Measurements from ENCODE around the gene CARMIL3.

CARMIL3 gene

DNA sequence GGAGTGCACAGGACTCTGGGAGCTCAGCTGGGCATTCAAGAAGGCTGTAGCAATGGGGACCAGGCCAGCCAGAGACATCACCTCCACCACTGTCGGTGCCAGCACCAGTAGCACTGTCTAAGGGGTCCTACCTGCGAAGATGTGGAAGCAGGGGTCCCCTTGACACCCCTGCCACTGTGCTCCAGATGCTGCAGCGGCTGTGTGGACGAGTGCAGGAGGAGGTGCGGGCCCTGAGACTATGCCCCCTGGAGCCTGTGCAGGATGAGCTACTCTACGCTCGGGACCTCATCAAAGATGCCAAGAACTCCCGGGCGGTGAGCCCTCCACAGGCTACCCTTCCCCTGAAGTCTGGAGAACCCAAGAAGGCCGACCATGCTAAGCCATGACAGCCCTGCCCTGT is 8.6 kb downstream of the CARMIL3 start:
- DNase-seq: no peak
- H3K4me1 ChIP-seq (ENCODE audit: control insufficient read depth, insufficient read depth, low read depth, low read length): peaks cover 5% of the 10 kb centered on the region
- H3K14ac ChIP-seq (ENCODE audit: low read length in 2 of 2): peak overlapping the region in 1 of 2 experiments; percentile 31
- no peak overlapping the region for H3K4me3 ChIP-seq (ENCODE audit: insufficient read depth in 1 of 2, low read depth in 1 of 2, low read length in 2 of 2)
- no peaks in the 10 kb centered on the region for H3K36me3 ChIP-seq (ENCODE audit: control insufficient read depth in 1 of 2, insufficient read depth in 2 of 2, low read depth in 1 of 2, low read length in 2 of 2)
- no peak overlapping the region for H3K9ac ChIP-seq (ENCODE audit: low read length)
- H2BK5ac ChIP-seq (ENCODE audit: low read depth, low read length, poor library complexity, severe bottlenecking): no peak overlapping the region
- peaks cover 54 to 77% of the 10 kb centered on the region in 2 experiments for H3K27me3 ChIP-seq (ENCODE audit: control insufficient read depth in 1 of 2, insufficient read depth in 1 of 2, low read length in 2 of 2)
- H3K18ac ChIP-seq (ENCODE audit: low read depth in 1 of 2, low read length in 2 of 2): no peak overlapping the region
- H3K27ac ChIP-seq (ENCODE audit: low read length, poor library complexity, severe bottlenecking): no peak overlapping the region
- no peaks in the 10 kb centered on the region for H3K9me3 ChIP-seq (ENCODE audit: control insufficient read depth, low read length)
- H3K4me2 ChIP-seq (ENCODE audit: low read length, poor library complexity, severe bottlenecking): no peak overlapping the region
- 81% methylated on average over 10 of the region's 10 CpGs for WGBS
- no peak overlapping the region for H2BK120ac ChIP-seq (ENCODE audit: low read depth, low read length)
- H2AK5ac ChIP-seq (ENCODE audit: low read length, severe bottlenecking): no peak overlapping the region
- H2BK12ac ChIP-seq (ENCODE audit: low read length in 2 of 2): no peak overlapping the region
- H3K4ac ChIP-seq (ENCODE audit: low read depth in 1 of 2, low read length in 2 of 2): no peak overlapping the region
- no peak overlapping the region for H3K23ac ChIP-seq (ENCODE audit: low read length in 2 of 2)
- H3K79me1 ChIP-seq (replicated peaks; ENCODE audit: low read length, poor library complexity, severe bottlenecking): no peaks in the 10 kb centered on the region
- H2AFZ ChIP-seq (ENCODE audit: low read depth, low read length): no peak overlapping the region
- H2BK15ac ChIP-seq (ENCODE audit: low read depth, poor library complexity, severe bottlenecking): peak overlapping the region; percentile 12
- H4K8ac ChIP-seq (ENCODE audit: low read length): no peak overlapping the region
- no peak overlapping the region for H4K91ac ChIP-seq (ENCODE audit: low read length)

DNA sequence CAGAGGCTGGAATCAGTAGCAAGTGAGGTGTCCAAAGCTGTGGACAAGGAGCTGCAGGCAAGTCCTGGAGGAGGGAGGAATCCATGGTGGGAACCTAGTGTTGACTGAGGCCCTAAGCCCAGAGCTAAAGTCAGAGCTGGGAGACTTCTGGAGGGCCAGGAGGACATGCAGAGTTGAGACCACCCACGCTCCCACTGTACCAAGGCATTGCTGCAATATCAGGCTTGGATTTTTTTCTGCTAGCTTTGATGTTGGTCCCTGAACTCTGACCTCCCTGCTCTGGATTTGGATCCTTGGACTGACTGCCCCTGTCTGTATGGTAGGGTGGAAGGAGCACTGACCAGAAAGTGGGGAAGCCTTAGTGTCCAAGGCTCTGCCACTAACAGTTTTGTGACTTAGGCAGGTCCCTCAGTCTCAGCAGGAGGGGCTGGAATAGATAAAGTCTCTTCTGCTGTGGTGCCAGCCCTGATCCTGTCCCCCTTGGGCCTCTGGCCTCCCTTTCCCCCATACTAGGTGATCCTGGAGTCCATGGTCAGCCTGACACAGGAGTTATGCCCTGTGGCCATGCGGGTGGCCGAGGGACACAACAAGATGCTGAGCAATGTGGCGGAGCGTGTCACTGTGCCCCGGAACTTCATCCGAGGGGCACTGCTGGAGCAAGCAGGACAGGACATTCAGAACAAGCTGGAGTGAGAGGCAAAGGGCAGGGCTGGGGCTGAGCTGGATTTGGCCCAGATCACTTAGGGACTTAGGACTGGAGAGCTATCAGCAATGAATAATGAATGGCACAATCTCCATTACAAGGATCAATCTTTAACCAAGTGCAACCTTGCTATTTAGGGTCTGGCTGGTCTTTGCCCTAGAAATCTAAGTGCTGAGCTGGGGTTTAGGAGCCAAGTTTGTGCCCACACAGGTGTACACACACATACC is 9.4 kb downstream of the CARMIL3 start:
- H3K4ac ChIP-seq (ENCODE audit: low read depth in 1 of 2, low read length in 2 of 2): no peak overlapping the region
- peaks cover 53 to 71% of the 10 kb centered on the region in 2 experiments for H3K27me3 ChIP-seq (ENCODE audit: control insufficient read depth in 1 of 2, insufficient read depth in 1 of 2, low read length in 2 of 2)
- H4K8ac ChIP-seq (ENCODE audit: low read length): no peak overlapping the region
- no peak overlapping the region for H4K91ac ChIP-seq (ENCODE audit: low read length)
- H3K9ac ChIP-seq (ENCODE audit: low read length): no peak overlapping the region
- H3K4me2 ChIP-seq (ENCODE audit: low read length, poor library complexity, severe bottlenecking): no peak overlapping the region
- no peak overlapping the region for H3K23ac ChIP-seq (ENCODE audit: low read length in 2 of 2)
- WGBS: 92% methylated on average over 7 of the region's 7 CpGs
- no peak for DNase-seq
- no peak overlapping the region for H3K27ac ChIP-seq (ENCODE audit: low read length, poor library complexity, severe bottlenecking)
- H2BK120ac ChIP-seq (ENCODE audit: low read depth, low read length): no peak overlapping the region
- H3K9me3 ChIP-seq (ENCODE audit: control insufficient read depth, low read length): no peaks in the 10 kb centered on the region
- H2BK15ac ChIP-seq (ENCODE audit: low read depth, poor library complexity, severe bottlenecking): peak overlapping the region; percentile 12
- H2AK5ac ChIP-seq (ENCODE audit: low read length, severe bottlenecking): no peak overlapping the region
- H3K14ac ChIP-seq (ENCODE audit: low read length in 2 of 2): peak overlapping the region in 1 of 2 experiments; percentile 18
- H2AFZ ChIP-seq (ENCODE audit: low read depth, low read length): no peak overlapping the region
- no peak overlapping the region for H2BK5ac ChIP-seq (ENCODE audit: low read depth, low read length, poor library complexity, severe bottlenecking)
- peaks cover 5% of the 10 kb centered on the region for H3K4me1 ChIP-seq (ENCODE audit: control insufficient read depth, insufficient read depth, low read depth, low read length)
- no peak overlapping the region for H3K18ac ChIP-seq (ENCODE audit: low read depth in 1 of 2, low read length in 2 of 2)
- H3K79me1 ChIP-seq (replicated peaks; ENCODE audit: low read length, poor library complexity, severe bottlenecking): no peaks in the 10 kb centered on the region
- no peak overlapping the region for H2BK12ac ChIP-seq (ENCODE audit: low read length in 2 of 2)
- H3K36me3 ChIP-seq (ENCODE audit: control insufficient read depth in 1 of 2, insufficient read depth in 2 of 2, low read depth in 1 of 2, low read length in 2 of 2): no peaks in the 10 kb centered on the region
- H3K4me3 ChIP-seq (ENCODE audit: insufficient read depth in 1 of 2, low read depth in 1 of 2, low read length in 2 of 2): no peak overlapping the region

DNA sequence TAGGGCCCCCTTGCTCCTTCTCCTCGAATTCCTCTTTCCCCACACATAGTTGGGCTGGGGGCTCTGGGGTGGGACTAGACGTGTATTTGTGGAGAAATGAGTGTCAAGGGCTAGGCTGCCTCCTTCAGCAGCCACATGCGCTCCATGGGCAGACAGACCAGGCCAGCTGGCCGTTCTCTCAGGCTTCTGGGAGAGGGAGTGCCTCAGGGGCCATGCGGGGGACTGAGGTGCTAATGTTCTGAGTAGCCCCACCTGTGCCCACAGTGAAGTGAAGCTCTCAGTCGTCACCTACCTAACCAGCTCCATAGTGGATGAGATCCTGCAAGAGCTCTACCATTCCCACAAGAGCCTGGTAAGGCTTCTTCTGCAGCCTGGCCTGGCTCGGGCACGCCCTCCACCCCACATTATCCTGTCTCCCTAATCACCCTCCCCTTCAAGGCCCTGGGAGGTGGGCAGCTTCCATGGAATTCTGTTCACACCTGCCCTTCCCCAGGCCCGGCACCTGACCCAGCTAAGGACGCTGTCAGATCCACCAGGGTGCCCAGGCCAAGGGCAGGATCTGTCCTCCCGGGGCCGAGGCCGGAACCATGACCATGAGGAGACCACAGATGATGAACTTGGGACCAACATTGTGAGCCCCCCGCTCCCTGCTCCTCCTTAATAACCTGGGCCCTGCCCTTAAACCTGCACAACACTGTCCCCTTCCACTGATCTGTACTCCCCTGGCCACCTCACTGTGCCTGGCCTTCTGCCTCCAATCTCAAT is 10.6 kb downstream of the CARMIL3 start:
- no peak overlapping the region for H3K18ac ChIP-seq (ENCODE audit: low read depth in 1 of 2, low read length in 2 of 2)

DNA sequence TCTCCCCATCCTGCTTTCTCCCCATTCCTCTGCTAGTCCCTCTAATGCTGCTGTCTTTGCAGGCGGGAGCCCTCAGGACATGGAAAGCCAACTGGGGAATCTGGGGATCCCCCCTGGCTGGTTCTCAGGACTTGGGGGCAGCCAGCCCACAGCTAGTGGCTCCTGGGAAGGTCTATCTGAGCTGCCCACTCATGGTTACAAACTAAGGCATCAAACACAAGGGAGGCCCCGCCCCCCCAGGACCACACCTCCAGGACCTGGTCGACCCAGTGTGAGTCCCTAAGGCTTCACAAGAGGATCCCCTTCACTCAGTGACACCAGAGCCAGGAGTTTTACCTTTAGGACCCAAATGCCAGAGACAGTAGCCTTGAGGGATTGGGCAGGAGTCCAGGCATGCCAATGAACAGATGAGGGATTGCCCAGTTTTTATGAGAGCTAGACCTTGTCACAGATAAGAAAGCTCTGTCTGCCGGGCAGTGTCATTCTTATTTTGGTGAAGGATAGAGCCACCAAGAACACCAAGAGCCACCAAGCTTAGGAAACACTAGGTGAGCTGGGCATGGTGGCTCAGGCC is 11.5 kb downstream of the CARMIL3 start:
- H4K91ac ChIP-seq (ENCODE audit: low read length): no peak overlapping the region
- H2AFZ ChIP-seq (ENCODE audit: low read depth, low read length): no peak overlapping the region
- DNase-seq: no peak
- no peak overlapping the region for H2BK5ac ChIP-seq (ENCODE audit: low read depth, low read length, poor library complexity, severe bottlenecking)
- H3K23ac ChIP-seq (ENCODE audit: low read length in 2 of 2): no peak overlapping the region
- H3K36me3 ChIP-seq (ENCODE audit: control insufficient read depth in 1 of 2, insufficient read depth in 2 of 2, low read depth in 1 of 2, low read length in 2 of 2): no peaks in the 10 kb centered on the region
- H4K8ac ChIP-seq (ENCODE audit: low read length): no peak overlapping the region
- 82% methylated on average over 4 of the region's 4 CpGs for WGBS
- no peaks in the 10 kb centered on the region for H3K79me1 ChIP-seq (replicated peaks; ENCODE audit: low read length, poor library complexity, severe bottlenecking)
- peaks cover 47 to 61% of the 10 kb centered on the region in 2 experiments for H3K27me3 ChIP-seq (ENCODE audit: control insufficient read depth in 1 of 2, insufficient read depth in 1 of 2, low read length in 2 of 2)
- no peak overlapping the region for H3K4ac ChIP-seq (ENCODE audit: low read depth in 1 of 2, low read length in 2 of 2)
- no peak overlapping the region for H2BK15ac ChIP-seq (ENCODE audit: low read depth, poor library complexity, severe bottlenecking)
- no peak overlapping the region for H2BK12ac ChIP-seq (ENCODE audit: low read length in 2 of 2)
- no peak overlapping the region for H3K4me2 ChIP-seq (ENCODE audit: low read length, poor library complexity, severe bottlenecking)
- no peak overlapping the region for H2BK120ac ChIP-seq (ENCODE audit: low read depth, low read length)
- peaks cover 5% of the 10 kb centered on the region for H3K4me1 ChIP-seq (ENCODE audit: control insufficient read depth, insufficient read depth, low read depth, low read length)
- H3K9me3 ChIP-seq (ENCODE audit: control insufficient read depth, low read length): no peaks in the 10 kb centered on the region
- no peak overlapping the region for H3K4me3 ChIP-seq (ENCODE audit: insufficient read depth in 1 of 2, low read depth in 1 of 2, low read length in 2 of 2)
- H2AK5ac ChIP-seq (ENCODE audit: low read length, severe bottlenecking): no peak overlapping the region
- H3K14ac ChIP-seq (ENCODE audit: low read length in 2 of 2): no peak overlapping the region
- H3K18ac ChIP-seq (ENCODE audit: low read depth in 1 of 2, low read length in 2 of 2): no peak overlapping the region
- no peak overlapping the region for H3K27ac ChIP-seq (ENCODE audit: low read length, poor library complexity, severe bottlenecking)
- no peak overlapping the region for H3K9ac ChIP-seq (ENCODE audit: low read length)

More for the DNA sequence above, 10.6 kb downstream of the CARMIL3 start:
- Histone ChIP-seq H4K8ac (ENCODE audit: low read length) (no peak overlapping the region), H3K4me1 (ENCODE audit: control insufficient read depth, insufficient read depth, low read depth, low read length) (peaks cover 5% of the 10 kb centered on the region), H3K23ac (ENCODE audit: low read length in 2 of 2) (no peak overlapping the region), H2BK12ac (ENCODE audit: low read length in 2 of 2) (no peak overlapping the region), H3K79me1 (replicated peaks; ENCODE audit: low read length, poor library complexity, severe bottlenecking) (no peaks in the 10 kb centered on the region), H4K91ac (ENCODE audit: low read length) (no peak overlapping the region), H3K9me3 (ENCODE audit: control insufficient read depth, low read length) (no peaks in the 10 kb centered on the region), H3K14ac (ENCODE audit: low read length in 2 of 2) (no peak overlapping the region), H2AFZ (ENCODE audit: low read depth, low read length) (no peak overlapping the region), H3K27me3 (ENCODE audit: control insufficient read depth in 1 of 2, insufficient read depth in 1 of 2, low read length in 2 of 2) (peaks cover 50 to 63% of the 10 kb centered on the region in 2 experiments), H3K9ac (ENCODE audit: low read length) (no peak overlapping the region), H3K4me2 (ENCODE audit: low read length, poor library complexity, severe bottlenecking) (no peak overlapping the region), H3K36me3 (ENCODE audit: control insufficient read depth in 1 of 2, insufficient read depth in 2 of 2, low read depth in 1 of 2, low read length in 2 of 2) (no peaks in the 10 kb centered on the region), H3K4ac (ENCODE audit: low read depth in 1 of 2, low read length in 2 of 2) (no peak overlapping the region), H3K4me3 (ENCODE audit: insufficient read depth in 1 of 2, low read depth in 1 of 2, low read length in 2 of 2) (no peak overlapping the region), H2AK5ac (ENCODE audit: low read length, severe bottlenecking) (no peak overlapping the region), H2BK5ac (ENCODE audit: low read depth, low read length, poor library complexity, severe bottlenecking) (no peak overlapping the region), H2BK120ac (ENCODE audit: low read depth, low read length) (no peak overlapping the region), H3K27ac (ENCODE audit: low read length, poor library complexity, severe bottlenecking) (no peak overlapping the region), H2BK15ac (ENCODE audit: low read depth, poor library complexity, severe bottlenecking) (no peak overlapping the region)
- 77% methylated on average over 13 of the region's 14 CpGs for WGBS
- no peak for DNase-seq

All from mesenchymal stem cell (in vitro differentiated cells and primary cell).